IPS DF 6.9 (cell line): Measurements from ENCODE around the gene TAC4.

Experiments
- DNase-seq: peaks from one replicate; pipeline ENCODE4 v3.0.0-alpha.2; 2013; ENCODE audit warnings: low read depth, low spot score
- H3K27ac ChIP-seq: one replicate; pipeline ENCODE4 v1.5.1; 2013; ENCODE audit warnings: low read length, control low read depth
- H3K27me3 ChIP-seq: 2 replicates; pipeline ENCODE4 v1.6.1; 2013; ENCODE audit warnings: mild to moderate bottlenecking, low read length; ENCODE audit not compliant: control insufficient read depth, insufficient read depth
- H3K36me3 ChIP-seq: 2 replicates; pipeline ENCODE4 v1.6.1; 2013; ENCODE audit warnings: low read length; ENCODE audit not compliant: control insufficient read depth, insufficient read depth
- H3K4me1 ChIP-seq: 2 replicates; pipeline ENCODE4 v1.6.1; 2013; ENCODE audit warnings: low read length; ENCODE audit not compliant: control insufficient read depth, insufficient read depth
- H3K4me3 ChIP-seq: 2 replicates; pipeline ENCODE4 v1.5.1; 2013; ENCODE audit warnings: mild to moderate bottlenecking, low read length
- H3K9me3 ChIP-seq: 2 replicates; pipeline ENCODE4 v1.6.1; 2013; ENCODE audit warnings: low read length, inconsistent platforms; ENCODE audit not compliant: control insufficient read depth, insufficient read depth
- WGBS: extraction: QIAGEN DNeasy Blood & Tissue Kit; methylation state at CpG from one replicate; pipeline ENCODE4 v1.1.7; 2013; ENCODE audit warnings: mixed read lengths, missing lambda C conversion rate; ENCODE audit not compliant: insufficient read length, insufficient coverage; 5-methylcytosine and 5-hydroxymethylcytosine counted together

TAC4 gene

DNA sequence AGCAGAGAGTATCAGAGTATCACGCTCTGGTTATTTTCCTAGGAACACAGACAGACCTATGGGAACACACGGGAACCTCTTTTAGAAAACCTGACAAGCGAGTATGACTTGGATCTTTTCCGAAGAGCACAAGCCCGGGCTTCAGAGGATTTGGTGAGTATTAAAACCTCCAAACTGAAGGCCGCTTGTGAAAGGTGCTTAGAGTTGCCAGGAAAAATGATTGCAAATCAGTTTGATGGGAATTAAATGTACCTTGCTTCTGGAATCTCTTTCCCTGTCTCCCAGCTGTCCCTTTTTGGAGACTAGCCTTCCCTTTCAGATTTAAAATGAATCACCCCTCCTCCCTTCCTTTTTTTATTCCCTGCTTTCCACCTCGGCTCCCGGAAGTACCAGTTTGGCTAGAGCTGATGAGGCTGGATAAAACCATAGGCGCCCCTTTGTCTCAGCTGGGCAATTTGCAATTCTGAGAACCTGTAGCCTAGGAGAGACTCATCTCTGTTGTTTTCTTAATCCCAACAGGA, 32.0 kb downstream of the TAC4 start:
- Histone ChIP-seq H3K4me1 (peaks cover 4% of the 10 kb centered on the region), H3K27ac (peak overlapping the region; percentile 88)

DNA sequence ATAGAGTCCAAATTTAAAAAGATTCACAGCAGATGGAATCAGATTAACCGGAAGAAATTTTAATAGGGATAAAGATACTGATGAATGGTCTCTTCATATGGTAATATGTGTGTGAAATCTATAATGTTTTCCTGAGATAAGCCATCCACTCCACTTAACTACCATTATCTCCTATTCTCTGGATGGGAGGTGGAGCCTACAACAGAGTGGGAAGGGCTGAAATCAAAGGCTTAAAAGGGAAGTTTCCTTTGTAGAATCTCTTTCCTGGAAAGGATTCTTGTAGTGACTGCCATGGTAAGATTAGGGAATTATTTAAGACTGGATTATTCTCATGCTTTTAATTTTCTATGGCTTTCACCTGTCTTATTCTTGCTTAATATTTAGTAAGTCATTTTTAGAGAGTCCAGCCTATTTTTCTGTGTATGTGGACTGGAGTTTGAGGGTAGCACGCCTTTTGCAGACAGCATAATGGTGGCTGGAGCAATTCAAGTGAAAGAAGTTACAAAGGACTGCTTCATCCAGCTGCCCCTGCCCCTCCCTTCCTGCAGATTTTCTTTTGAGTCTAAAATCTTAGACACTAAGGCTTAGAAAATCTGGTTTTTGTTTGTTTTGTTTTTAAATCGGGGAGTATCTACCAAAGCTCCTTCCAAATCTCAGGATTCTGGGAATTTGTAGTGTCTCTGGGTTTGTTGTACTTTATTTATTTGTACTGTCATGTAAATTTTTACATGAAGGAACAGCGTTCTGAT, 32.9 kb downstream of the TAC4 start:
- Histone ChIP-seq H3K4me3 (no peak overlapping the region; the same call in 1 of the 2 replicates), H3K4me1 (peaks cover 4% of the 10 kb centered on the region), H3K36me3 (peaks cover 3% of the 10 kb centered on the region; the same call in 1 of the 2 replicates), H3K27ac (peak overlapping the region; percentile 88), H3K9me3 (no peaks in the 10 kb centered on the region), H3K27me3 (no peaks in the 10 kb centered on the region)
- WGBS: no CpG with 5 or more reads among the region's 4 CpGs
- DNase-seq: no peak

More for the DNA sequence above, 32.0 kb downstream of the TAC4 start:
- no CpG with 5 or more reads among the region's 9 CpGs for WGBS
- Histone ChIP-seq H3K36me3 (peaks cover 3% of the 10 kb centered on the region; the same call in 1 of the 2 replicates), H3K4me3 (no peak overlapping the region; the same call in 1 of the 2 replicates), H3K9me3 (no peaks in the 10 kb centered on the region), H3K27me3 (no peaks in the 10 kb centered on the region)
- peak; percentile 55 for DNase-seq

DNA sequence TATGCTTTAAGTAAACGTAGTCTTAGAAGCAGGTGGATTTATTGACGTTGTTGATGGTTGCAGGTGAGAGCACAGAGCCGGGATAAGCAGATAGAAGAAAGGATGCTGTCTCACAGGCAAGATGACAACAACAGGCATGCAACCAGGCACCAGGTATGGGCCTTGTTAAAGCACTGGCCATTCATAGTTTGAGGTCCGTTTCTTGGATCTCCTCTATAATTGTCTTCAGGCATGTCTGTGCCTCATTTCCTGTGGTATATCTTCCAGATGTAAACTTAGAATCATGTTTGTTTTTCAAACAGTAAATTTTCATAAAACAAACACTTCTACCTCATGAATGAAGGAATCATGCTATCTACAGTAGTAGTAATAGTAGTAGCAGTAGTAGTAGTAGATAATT, 38.8 kb downstream of the TAC4 start:
- H3K9me3 ChIP-seq: no peaks in the 10 kb centered on the region
- DNase-seq: no peak
- peaks cover 2% of the 10 kb centered on the region; the same call in 1 of the 2 replicates for H3K36me3 ChIP-seq
- H3K4me1 ChIP-seq: no peaks in the 10 kb centered on the region
- WGBS: no CpG with 5 or more reads among the region's 4 CpGs
- H3K4me3 ChIP-seq: no peak overlapping the region
- no peak overlapping the region for H3K27ac ChIP-seq
- H3K27me3 ChIP-seq: no peaks in the 10 kb centered on the region

DNA sequence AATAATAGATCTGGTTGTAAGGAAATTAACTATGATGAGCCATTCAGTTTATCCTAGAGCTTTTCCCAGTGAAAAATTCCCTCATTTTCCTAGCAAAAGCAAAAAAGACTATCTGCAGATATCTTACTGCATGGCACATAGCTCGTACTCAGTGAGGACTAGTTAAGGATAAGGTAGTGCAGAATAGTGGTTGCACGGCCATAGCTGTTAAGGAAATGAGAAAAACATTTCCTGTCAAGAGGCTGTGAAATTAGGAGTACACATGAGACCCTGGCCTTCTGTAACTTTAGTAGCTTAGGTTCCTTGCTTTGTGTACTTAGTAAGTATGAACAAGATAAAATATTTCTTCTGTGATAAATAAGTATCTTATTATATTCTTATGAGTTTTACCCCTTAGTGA, 49.1 kb downstream of the TAC4 start:
- H3K4me1 ChIP-seq: no peaks in the 10 kb centered on the region
- H3K36me3 ChIP-seq: peaks cover 16% of the 10 kb centered on the region; the same call in 1 of the 2 replicates
- no CpG with 5 or more reads among the region's 2 CpGs for WGBS
- no peak for DNase-seq
- no peaks in the 10 kb centered on the region for H3K27me3 ChIP-seq
- no peaks in the 10 kb centered on the region for H3K9me3 ChIP-seq
- no peak overlapping the region for H3K27ac ChIP-seq
- no peak overlapping the region for H3K4me3 ChIP-seq

DNA sequence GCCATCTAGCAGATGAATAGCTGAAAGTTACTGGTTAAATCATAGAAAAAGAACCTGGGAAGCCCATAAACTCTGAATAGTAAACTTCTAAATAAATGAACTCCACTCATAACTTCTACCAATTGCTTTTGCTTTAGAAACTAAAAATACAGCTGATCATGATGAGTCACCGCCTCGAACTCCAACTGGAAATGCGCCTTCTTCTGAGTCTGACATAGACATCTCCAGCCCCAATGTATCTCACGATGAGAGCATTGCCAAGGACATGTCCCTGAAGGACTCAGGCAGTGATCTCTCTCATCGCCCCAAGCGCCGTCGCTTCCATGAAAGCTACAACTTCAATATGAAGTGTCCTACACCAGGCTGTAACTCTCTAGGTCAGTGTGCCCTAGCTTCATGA, 49.7 kb downstream of the TAC4 start:
- DNase-seq: no peak
- H3K27me3 ChIP-seq: no peaks in the 10 kb centered on the region
- H3K36me3 ChIP-seq: peaks cover 16% of the 10 kb centered on the region; the same call in 1 of the 2 replicates
- H3K27ac ChIP-seq: no peak overlapping the region
- WGBS: no CpG with 5 or more reads among the region's 8 CpGs
- no peaks in the 10 kb centered on the region for H3K4me1 ChIP-seq
- H3K4me3 ChIP-seq: no peak overlapping the region
- no peaks in the 10 kb centered on the region for H3K9me3 ChIP-seq

DNA sequence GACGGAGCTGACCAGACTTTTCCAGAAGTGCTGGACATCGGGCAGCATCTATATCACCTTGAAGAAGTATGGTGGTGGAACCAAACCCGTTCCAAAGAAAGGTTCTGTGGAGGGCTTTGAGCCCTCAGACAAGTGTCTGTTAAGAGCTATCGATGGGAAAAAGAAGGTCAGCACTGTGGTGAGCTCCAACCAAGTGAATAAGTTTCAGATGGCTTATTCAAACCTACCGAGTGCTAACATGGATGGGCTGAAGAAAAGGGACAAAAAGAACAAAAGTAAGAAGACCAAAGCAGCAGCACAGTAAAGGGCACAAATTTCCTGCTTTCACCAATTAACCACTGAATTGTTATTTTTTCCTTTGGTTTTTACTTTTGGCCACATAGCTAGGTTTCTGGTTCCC, 52.5 kb downstream of the TAC4 start:
- Histone ChIP-seq H3K4me1 (no peaks in the 10 kb centered on the region), H3K27ac (no peak overlapping the region), H3K27me3 (no peaks in the 10 kb centered on the region), H3K36me3 (peaks cover 16% of the 10 kb centered on the region; the same call in 1 of the 2 replicates), H3K4me3 (no peak overlapping the region), H3K9me3 (no peaks in the 10 kb centered on the region)
- no CpG with 5 or more reads among the region's 5 CpGs for WGBS
- DNase-seq: no peak

DNA sequence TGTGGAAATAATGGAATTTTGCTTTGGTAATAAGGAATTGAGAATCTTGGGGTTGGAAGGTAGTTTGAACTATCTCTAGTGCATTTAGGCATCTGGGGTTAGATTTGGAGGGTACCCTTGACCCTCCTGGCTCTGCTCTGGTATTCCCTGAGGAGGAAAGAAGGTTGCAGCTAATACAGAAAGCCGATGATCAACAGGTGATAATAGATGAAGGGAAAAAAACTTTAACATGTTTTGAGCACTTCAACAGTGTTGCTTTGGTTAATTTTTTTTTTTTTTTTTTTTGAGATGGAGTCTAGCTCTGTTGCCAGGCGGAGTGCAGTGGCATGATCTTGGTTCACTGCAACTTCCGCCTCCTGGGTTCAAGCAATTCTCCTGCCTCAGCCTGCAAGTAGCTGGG, 54.6 kb downstream of the TAC4 start:
- WGBS: no CpG with 5 or more reads among the region's 3 CpGs
- H3K27me3 ChIP-seq: no peaks in the 10 kb centered on the region
- H3K4me3 ChIP-seq: no peak overlapping the region
- no peak overlapping the region for H3K27ac ChIP-seq
- H3K4me1 ChIP-seq: no peaks in the 10 kb centered on the region
- DNase-seq: no peak
- peaks cover 8% of the 10 kb centered on the region; the same call in 1 of the 2 replicates for H3K36me3 ChIP-seq
- no peaks in the 10 kb centered on the region for H3K9me3 ChIP-seq

DNA sequence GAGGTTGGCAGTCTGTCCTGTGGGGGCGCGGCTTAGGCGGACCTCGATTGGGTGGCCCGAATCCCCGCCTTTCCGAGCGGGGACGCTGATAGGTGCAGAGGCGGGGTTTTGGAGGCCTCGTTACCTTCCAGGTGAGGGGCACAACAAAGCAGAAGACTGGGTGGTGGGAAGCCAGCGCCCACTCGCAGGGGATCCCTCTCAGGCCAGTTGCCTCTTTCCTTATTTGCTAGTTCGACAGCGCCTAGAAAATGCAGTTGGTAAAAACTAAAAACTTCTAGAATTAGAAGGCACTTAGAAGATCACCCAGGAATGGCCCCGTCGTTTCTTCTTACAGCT, 58.7 kb downstream of the TAC4 start:
- WGBS: no CpG with 5 or more reads among the region's 17 CpGs
- H3K36me3 ChIP-seq: peaks cover 3% of the 10 kb centered on the region; the same call in 1 of the 2 replicates
- no peak overlapping the region for H3K27ac ChIP-seq
- no peaks in the 10 kb centered on the region for H3K4me1 ChIP-seq
- H3K27me3 ChIP-seq: no peaks in the 10 kb centered on the region
- H3K4me3 ChIP-seq: peak overlapping the region; percentile 10; the same call in 1 of the 2 replicates
- no peak for DNase-seq
- H3K9me3 ChIP-seq: no peaks in the 10 kb centered on the region

DNA sequence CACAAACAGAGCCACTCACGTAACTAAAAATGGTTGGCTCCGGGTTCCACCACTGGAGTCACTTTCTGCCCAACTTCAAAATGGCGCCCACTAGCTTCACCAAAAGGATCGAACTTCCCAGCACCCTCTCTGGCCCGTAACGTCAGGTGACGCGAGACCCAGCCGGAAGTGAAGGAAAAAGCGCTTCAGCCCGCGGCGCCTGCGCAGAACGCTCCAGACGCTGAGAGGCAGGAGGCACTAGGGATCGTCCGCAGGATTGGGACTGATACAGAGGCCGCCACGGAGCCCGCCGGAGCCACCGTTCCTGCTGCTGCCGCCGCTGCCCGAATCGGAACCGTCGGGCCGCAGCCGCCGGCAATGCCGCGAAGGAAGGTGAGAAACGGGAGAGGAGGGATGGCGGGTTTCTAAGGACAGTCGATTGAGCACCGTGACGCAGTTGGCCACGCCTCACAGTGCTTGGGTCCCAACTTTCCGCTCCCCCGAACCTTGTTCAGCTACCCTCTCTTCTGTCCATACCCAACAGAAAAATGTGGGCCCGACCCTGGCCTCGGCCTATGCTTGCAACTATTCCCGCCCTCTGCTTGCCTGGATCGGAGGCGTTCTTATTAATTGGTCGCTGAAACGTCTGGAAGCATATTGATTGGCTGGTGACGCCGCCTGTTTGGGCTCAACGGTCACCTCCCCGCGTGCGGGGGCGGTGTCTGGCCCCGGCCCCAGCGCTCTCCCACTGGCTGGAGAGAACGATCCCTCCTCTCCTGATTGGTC, 59.2 kb downstream of the TAC4 start, which contains the start of gene KAT7:
TSS of gene KAT7 (plus strand) at position 204 of the 765 bp plus-strand sequence. CDS start at position 358, 154 bp downstream.
- no peaks in the 10 kb centered on the region for H3K9me3 ChIP-seq
- no peak within 1 kb of the TSS for H3K27ac ChIP-seq
- no peaks in the 10 kb centered on the region for H3K4me1 ChIP-seq
- peak within 1 kb of the TSS; percentile 83 for H3K4me3 ChIP-seq
- no CpG with 5 or more reads among the region's 59 CpGs for WGBS
- DNase-seq: peak; percentile 99
- peaks cover 3% of the 10 kb centered on the region; the same call in 1 of the 2 replicates for H3K36me3 ChIP-seq
- no peaks in the 10 kb centered on the region for H3K27me3 ChIP-seq
